ENCODE measurements around the gene LSM6.
A peak's percentile ranks its signal among the peaks of the same experiment; 100 is the strongest.

LSM6 gene

DNA sequence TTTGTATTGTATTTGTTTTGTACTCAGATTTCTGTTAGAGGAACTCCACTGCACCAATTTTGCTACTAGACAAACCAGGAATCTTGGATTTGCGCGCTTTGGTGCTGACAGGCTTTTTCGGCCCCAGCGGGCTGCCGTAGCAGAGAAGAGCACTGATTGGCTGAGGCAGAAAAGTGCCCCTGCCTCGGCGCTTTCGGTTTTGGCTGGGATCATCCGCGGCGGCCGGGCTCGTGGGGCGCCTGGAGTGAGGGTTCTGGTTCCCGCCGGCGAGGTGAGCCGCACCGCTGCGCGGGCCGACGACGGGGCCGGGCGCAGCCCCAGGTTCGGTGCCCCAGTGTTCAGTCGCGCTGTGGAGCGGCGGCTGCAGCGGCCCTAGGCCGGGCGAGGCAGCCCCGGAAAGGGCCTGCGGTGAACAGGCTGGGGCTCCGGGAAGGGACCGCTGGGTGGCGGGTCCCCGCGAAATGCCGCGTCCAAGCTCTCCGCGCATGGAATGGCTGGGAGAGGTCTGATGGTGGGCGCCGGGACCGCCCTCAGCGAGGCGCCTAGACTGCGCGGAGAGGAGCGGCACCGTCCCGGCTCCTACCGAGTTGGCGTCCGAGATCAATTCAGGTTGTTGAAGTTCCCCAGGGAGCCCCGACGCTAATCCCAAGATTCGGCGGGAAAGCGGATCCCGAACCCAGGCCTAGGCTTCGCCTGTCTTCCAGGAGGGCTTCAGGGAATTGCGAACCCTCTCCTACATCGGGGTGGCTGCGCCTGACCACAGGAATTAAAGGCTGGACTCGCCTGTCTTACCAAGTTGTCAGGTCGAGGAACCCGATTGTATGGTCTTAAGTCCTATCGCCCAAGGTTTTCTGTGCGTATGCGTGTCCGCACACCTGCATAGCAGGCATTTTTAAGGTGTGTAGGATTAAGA, at the start of gene LSM6:
TSS of gene LSM6 (plus strand) at position 178 of the 913 bp plus-strand sequence. CDS start 7,204 bp downstream, outside the sequence.
- DNase-seq (ENCODE audit: low read depth), result peak; percentile 89

- DNase-seq (ENCODE audit: low read depth), result peak; percentile 5
These were observed 43.1 kb upstream of the LSM6 start for GRCh38 chr4:146132445-146132844.

- DNase-seq (ENCODE audit: low read depth), result no peak
These were observed 40.6 kb upstream of the LSM6 start for GRCh38 chr4:146134761-146135445.

GRCh38 chr4:146135941-146136340, 39.6 kb upstream of the LSM6 start:
- no peak for DNase-seq (ENCODE audit: low read depth)

GRCh38 chr4:146142768-146143167, 32.8 kb upstream of the LSM6 start:
- DNase-seq (ENCODE audit: low read depth), result no peak

DNA sequence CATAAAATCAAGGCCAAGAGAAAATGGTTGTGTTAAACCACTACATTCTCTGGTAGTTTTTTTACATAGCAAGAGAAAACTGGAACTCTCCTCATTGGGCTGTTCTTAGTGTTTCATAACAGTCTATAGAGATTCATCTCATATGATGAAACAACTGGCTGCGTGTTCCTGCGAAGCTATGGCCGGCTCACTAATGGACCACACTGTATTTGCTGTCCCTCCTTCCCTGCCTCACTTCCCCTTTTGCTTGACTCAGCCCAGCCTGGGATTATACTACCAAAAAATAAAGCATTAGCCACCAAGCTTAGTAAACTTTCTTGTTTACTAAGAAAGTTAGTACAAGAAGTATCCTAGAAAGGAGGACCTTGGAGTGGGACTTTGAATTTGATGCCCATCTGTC, 31.6 kb upstream of the LSM6 start:
- DNase-seq (ENCODE audit: low read depth), result no peak

DNA sequence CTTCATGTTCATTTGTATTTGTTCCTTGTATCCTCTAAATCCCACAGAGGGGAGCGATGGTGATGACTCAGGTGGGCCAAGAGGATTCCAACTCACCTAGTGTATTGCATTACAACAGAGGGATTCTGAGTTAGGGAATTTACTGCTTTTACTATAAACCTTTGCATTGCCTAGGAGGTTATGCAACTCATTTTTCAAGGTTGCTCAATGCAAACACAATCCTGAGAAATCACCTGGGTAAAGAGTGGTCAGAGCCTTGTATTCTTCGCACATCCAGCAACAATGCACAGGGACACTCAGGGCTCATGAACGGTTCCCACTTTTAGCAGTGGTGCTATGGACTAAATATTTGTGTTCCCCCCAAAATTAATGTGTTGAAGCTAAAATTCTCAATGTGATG, 28.6 kb upstream of the LSM6 start:
- DNase-seq (ENCODE audit: low read depth), result no peak

DNA sequence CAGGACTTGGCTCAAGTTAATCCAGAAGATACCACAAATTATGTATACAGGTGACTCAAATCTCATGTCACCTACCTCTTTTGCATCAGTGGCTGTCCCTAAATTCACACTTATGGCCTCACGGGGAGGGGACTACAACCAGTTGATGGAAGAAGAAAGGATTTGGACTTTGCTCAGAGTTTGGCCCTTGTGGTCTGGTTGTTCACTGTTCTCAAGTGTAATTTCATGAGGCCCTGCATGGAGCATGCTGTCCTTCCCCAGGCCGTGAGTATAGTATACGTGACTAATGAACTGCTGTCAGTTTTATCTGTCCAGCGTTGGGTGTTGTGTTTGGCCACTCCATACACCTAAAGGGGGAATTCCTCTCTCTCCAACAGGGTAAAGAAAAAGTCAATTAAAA, 27.5 kb upstream of the LSM6 start:
- no peak for DNase-seq (ENCODE audit: low read depth)

GRCh38 chr4:146154057-146154456, 21.5 kb upstream of the LSM6 start:
- no peak for DNase-seq (ENCODE audit: low read depth)

- DNase-seq (ENCODE audit: low read depth), result no peak
These were observed 20.3 kb upstream of the LSM6 start for GRCh38 chr4:146155152-146155724.

GRCh38 chr4:146158036-146158745, 17.3 kb upstream of the LSM6 start:
- no peak for DNase-seq (ENCODE audit: low read depth)

DNA sequence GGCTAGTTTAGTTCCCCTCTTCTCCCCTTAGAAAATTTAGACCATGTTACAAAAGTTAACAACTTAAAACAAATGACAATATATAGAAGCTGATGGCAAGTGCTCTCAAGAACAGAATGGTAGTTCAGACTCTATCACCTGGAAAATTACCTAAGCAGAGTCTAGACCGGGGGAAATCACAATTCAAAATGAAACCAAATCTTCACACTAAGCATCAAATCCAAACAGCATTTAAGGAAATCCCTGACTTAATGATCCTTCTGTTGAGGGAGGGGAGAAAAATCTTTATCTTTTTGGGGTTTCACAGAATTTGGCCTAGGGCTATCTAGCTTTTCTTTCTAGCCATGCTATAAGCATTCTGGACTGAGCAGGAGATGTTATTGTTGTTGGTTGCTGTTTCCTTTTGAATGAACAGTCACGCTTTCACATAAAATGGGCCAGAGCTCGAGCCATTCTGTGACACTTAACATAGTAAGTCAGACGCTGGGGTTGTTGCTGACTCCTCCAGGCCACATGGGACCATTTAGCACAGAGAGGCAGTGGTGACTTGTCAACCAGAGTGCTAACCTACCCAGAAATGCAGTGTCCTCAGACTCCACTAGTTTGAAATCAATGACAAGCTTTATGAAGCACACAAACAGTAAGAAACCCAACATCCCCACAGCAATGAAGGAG, 16.0 kb upstream of the LSM6 start:
- DNase-seq (ENCODE audit: low read depth), result no peak

- DNase-seq (ENCODE audit: low read depth), result no peak
These were observed 14.3 kb upstream of the LSM6 start for GRCh38 chr4:146161243-146161642.

GRCh38 chr4:146165221-146165620, 10.3 kb upstream of the LSM6 start:
- DNase-seq (ENCODE audit: low read depth), result no peak

DNA sequence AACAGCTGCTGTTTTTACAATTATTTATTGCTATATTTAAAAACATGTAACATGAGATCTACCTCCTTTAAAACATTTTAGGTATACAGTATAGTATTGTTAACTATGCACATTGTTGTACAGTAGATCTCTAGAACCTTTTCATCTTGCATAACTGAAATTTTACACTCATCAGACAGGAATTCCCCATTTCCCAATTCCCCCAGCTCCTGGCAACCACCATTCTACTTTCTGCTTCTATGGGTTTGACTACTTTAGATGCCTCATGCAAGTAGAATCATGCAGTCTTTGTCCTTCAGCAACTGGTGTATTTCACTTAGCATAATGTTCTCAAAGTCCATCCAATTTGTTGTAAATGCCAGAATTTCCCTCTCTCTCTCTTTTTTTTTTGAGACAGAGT, 9.7 kb upstream of the LSM6 start:
- peak; percentile 85 for DNase-seq (ENCODE audit: low read depth)

DNA sequence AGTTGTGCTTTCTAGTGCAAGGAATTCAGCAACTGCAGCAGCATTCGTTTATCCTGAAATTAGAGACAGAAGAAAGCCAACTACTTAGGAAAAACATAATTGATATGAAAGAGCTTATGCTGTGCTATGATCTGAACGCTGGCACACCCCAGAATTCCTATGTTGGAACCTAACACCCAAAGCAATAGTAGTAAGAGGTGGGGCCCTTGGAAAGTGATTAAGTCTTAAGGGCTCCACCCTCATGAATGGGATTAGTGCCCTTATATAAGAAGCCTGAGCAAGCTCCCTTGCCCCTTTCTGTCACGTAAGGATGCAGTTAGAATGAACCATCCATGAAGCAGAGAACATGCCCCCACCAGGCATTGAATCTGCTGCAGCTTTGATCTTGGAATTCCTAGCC, 5.4 kb upstream of the LSM6 start:
- no peak for DNase-seq (ENCODE audit: low read depth)

DNA sequence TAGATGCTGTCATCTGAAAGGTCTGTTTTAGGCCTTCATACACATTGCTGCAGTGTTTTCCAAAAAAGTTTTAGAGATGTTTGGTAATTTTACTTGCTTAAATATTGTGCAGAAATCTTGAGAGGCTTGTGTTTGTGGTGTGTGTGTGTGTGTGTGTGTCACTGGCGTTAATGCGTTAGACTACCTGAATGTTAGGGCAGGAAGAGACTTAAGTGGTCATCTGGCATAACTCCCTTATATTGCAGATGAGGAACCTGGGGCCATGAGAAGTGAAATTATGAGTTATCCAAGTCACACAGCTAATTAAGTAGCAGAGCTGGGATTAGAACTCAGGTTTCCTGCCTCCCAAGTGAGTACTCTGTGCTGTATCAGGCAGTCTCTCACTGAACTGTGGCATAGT, 1.4 kb downstream of the LSM6 start:
- no peak for DNase-seq (ENCODE audit: low read depth)

DNA sequence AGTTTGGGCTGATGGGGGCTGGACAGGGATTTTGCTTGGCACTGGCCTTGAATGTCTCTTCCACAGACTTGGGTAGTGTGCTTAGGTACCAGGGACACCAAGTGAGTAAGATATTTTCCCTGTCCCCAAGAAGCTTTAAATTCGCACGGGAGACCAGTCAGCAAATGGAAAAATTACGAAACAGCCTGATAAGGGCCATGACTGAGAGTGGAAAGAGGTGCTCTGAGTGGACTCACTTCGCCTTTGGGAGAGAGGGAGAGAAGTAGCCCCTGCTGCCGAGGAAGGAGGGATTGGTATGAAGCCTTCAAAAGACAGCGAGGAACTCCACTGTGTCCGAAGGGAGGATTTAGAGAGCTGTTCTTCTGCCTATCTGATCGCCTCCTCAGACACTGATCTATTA, 2.6 kb downstream of the LSM6 start:
- DNase-seq (ENCODE audit: low read depth), result peak; percentile 18

GRCh38 chr4:146179784-146180370, 4.4 kb downstream of the LSM6 start:
- no peak for DNase-seq (ENCODE audit: low read depth)

- DNase-seq (ENCODE audit: low read depth), result no peak
These were observed 6.9 kb downstream of the LSM6 start for GRCh38 chr4:146182443-146182842.

GRCh38 chr4:146183209-146183608, 7.7 kb downstream of the LSM6 start:
- DNase-seq (ENCODE audit: low read depth), result no peak

All from iris pigment epithelial cell (primary cell).